BE2C (cell line): ENCODE measurements around the gene SRGAP1.

Experiments used
- DNase-seq: peaks from one replicate; pipeline ENCODE4 v3.0.0-alpha.2; 2020
- H3K27me3 ChIP-seq: fragments of 250-450 bp; sonication (Bioruptor Pico); 2 replicates; pipeline ENCODE4 v1.5.1; 2020; ENCODE audit warnings: mild to moderate bottlenecking
- H3K36me3 ChIP-seq: fragments of 250-450 bp; sonication (Bioruptor Pico); 2 replicates; pipeline ENCODE4 v1.5.1; 2020; ENCODE audit warnings: mild to moderate bottlenecking
- H3K4me1 ChIP-seq: fragments of 250-450 bp; sonication (Bioruptor Pico); 2 replicates; pipeline ENCODE4 v1.5.1; 2020
- H3K4me3 ChIP-seq: 2 replicates; pipeline ENCODE4 v1.5.1; 2011; ENCODE audit warnings: low read depth, low read length
- H3K9me3 ChIP-seq: fragments of 250-450 bp; sonication (Bioruptor Pico); 2 replicates; pipeline ENCODE4 v1.5.1; 2020
- CTCF ChIP-seq: IDR thresholded peaks from 2 replicates; pipeline ENCODE4 v1.5.1; 2012; ENCODE audit warnings: mild to moderate bottlenecking, low read depth, low read length

Gene SRGAP1

GRCh38 chr12:63888908-63889635 is 44.6 kb downstream of the SRGAP1 start:
- Histone ChIP-seq H3K36me3 (peaks cover 3% of the 10 kb centered on the region; the same call in 1 of the 2 replicates), H3K4me1 (peaks cover 4% of the 10 kb centered on the region; the same call in 1 of the 2 replicates), H3K27me3 (no peaks in the 10 kb centered on the region), H3K4me3 (no peak overlapping the region), H3K9me3 (no peaks in the 10 kb centered on the region)
- DNase-seq: no peak
- TF ChIP-seq CTCF: no peak

GRCh38 chr12:63889721-63890509 is 45.4 kb downstream of the SRGAP1 start:
- Histone ChIP-seq H3K4me1 (peaks cover 4% of the 10 kb centered on the region; the same call in 1 of the 2 replicates), H3K36me3 (peaks cover 3% of the 10 kb centered on the region; the same call in 1 of the 2 replicates), H3K9me3 (no peaks in the 10 kb centered on the region), H3K4me3 (no peak overlapping the region), H3K27me3 (no peaks in the 10 kb centered on the region)
- DNase-seq: no peak
- TF ChIP-seq CTCF: no peak

- H3K4me3 ChIP-seq: no peak overlapping the region
- H3K36me3 ChIP-seq: no peaks in the 10 kb centered on the region; the same call in 1 of the 2 replicates
- H3K27me3 ChIP-seq: no peaks in the 10 kb centered on the region
- H3K4me1 ChIP-seq: peaks cover 12% of the 10 kb centered on the region; the same call in 1 of the 2 replicates
- no peak for DNase-seq
- TF ChIP-seq CTCF: no peak
- no peaks in the 10 kb centered on the region for H3K9me3 ChIP-seq
Observed at GRCh38 chr12:63893170-63893569, 48.7 kb downstream of the SRGAP1 start.

- TF ChIP-seq CTCF: no peak
- H3K4me1 ChIP-seq: peaks cover 12% of the 10 kb centered on the region; the same call in 1 of the 2 replicates
Observed at GRCh38 chr12:63894132-63894531, 49.6 kb downstream of the SRGAP1 start.

GRCh38 chr12:63895841-63896240 is 51.3 kb downstream of the SRGAP1 start:
- no peak overlapping the region for H3K4me3 ChIP-seq
- H3K9me3 ChIP-seq: no peaks in the 10 kb centered on the region
- no peaks in the 10 kb centered on the region for H3K27me3 ChIP-seq
- H3K4me1 ChIP-seq: peaks cover 12% of the 10 kb centered on the region; the same call in 1 of the 2 replicates
- no peaks in the 10 kb centered on the region; the same call in 1 of the 2 replicates for H3K36me3 ChIP-seq
- TF ChIP-seq CTCF: no peak
- no peak for DNase-seq

More at GRCh38 chr12:63894132-63894531, 49.6 kb downstream of the SRGAP1 start:
- H3K9me3 ChIP-seq: no peaks in the 10 kb centered on the region
- H3K36me3 ChIP-seq: no peaks in the 10 kb centered on the region; the same call in 1 of the 2 replicates
- H3K4me3 ChIP-seq: no peak overlapping the region
- H3K27me3 ChIP-seq: no peaks in the 10 kb centered on the region
- DNase-seq: no peak

- no peak overlapping the region for H3K4me3 ChIP-seq
- no peaks in the 10 kb centered on the region; the same call in 1 of the 2 replicates for H3K36me3 ChIP-seq
- no peaks in the 10 kb centered on the region for H3K27me3 ChIP-seq
- TF ChIP-seq CTCF: no peak
- H3K4me1 ChIP-seq: peaks cover 8% of the 10 kb centered on the region; the same call in 1 of the 2 replicates
- no peak for DNase-seq
- no peaks in the 10 kb centered on the region for H3K9me3 ChIP-seq
Observed at GRCh38 chr12:63897931-63898330, 53.4 kb downstream of the SRGAP1 start.
